ENCODE data around the gene SLC6A13.
"Not testable (repeated sequence)": the region's sequence is repeated elsewhere in the genome, so short reads cannot be mapped to it uniquely, and the experiment has no call there.

SLC6A13 gene

GRCh38 chr12:262817-263216 lies at the start of gene SLC6A13:
Gene SLC6A13, minus strand, starts transcription at chr12:262836. Its CDS starts 2,784 bp downstream, at chr12:260052.
- no peak for DNase-seq (ENCODE audit: low read depth, low spot score)

- no peak for DNase-seq (ENCODE audit: low read depth, low spot score)
Measured at GRCh38 chr12:308511-308910, 45.9 kb upstream of the SLC6A13 start.

GRCh38 chr12:307406-307805 lies 44.8 kb upstream of the SLC6A13 start:
- no peak for DNase-seq (ENCODE audit: low read depth, low spot score)

- no peak for DNase-seq (ENCODE audit: low read depth, low spot score)
Measured at GRCh38 chr12:304805-305204, 42.2 kb upstream of the SLC6A13 start.

- not testable (repeated sequence) for DNase-seq (ENCODE audit: low read depth, low spot score)
Measured at GRCh38 chr12:302766-303165, 40.1 kb upstream of the SLC6A13 start.

GRCh38 chr12:300166-300565 lies 37.5 kb upstream of the SLC6A13 start:
- not testable (repeated sequence) for DNase-seq (ENCODE audit: low read depth, low spot score)

GRCh38 chr12:299511-299910 lies 36.9 kb upstream of the SLC6A13 start:
- DNase-seq (ENCODE audit: low read depth, low spot score), result not testable (repeated sequence)

GRCh38 chr12:298059-298458 lies 35.4 kb upstream of the SLC6A13 start:
- DNase-seq (ENCODE audit: low read depth, low spot score), result not testable (repeated sequence)

GRCh38 chr12:295132-295531 lies 32.5 kb upstream of the SLC6A13 start:
- no peak for DNase-seq (ENCODE audit: low read depth, low spot score)

GRCh38 chr12:293199-293598 lies 30.6 kb upstream of the SLC6A13 start:
- DNase-seq (ENCODE audit: low read depth, low spot score), result no peak

GRCh38 chr12:292186-292585 lies 29.6 kb upstream of the SLC6A13 start:
- no peak for DNase-seq (ENCODE audit: low read depth, low spot score)

GRCh38 chr12:291153-291723 lies 28.6 kb upstream of the SLC6A13 start:
- DNase-seq (ENCODE audit: low read depth, low spot score), result no peak

- no peak for DNase-seq (ENCODE audit: low read depth, low spot score)
Measured at GRCh38 chr12:288687-289086, 26.1 kb upstream of the SLC6A13 start.

GRCh38 chr12:286531-287300 lies 24.1 kb upstream of the SLC6A13 start:
- DNase-seq (ENCODE audit: low read depth, low spot score), result no peak

- no peak for DNase-seq (ENCODE audit: low read depth, low spot score)
Measured at GRCh38 chr12:278046-278445, 15.4 kb upstream of the SLC6A13 start.

GRCh38 chr12:275812-276211 lies 13.2 kb upstream of the SLC6A13 start:
- no peak for DNase-seq (ENCODE audit: low read depth, low spot score)

GRCh38 chr12:273382-273781 lies 10.7 kb upstream of the SLC6A13 start:
- DNase-seq (ENCODE audit: low read depth, low spot score), result no peak

GRCh38 chr12:272942-273341 lies 10.3 kb upstream of the SLC6A13 start:
- no peak for DNase-seq (ENCODE audit: low read depth, low spot score)

GRCh38 chr12:271161-271560 lies 8.5 kb upstream of the SLC6A13 start:
- no peak for DNase-seq (ENCODE audit: low read depth, low spot score)

- DNase-seq (ENCODE audit: low read depth, low spot score), result no peak
Measured at GRCh38 chr12:269191-269590, 6.6 kb upstream of the SLC6A13 start.

- no peak for DNase-seq (ENCODE audit: low read depth, low spot score)
Measured at GRCh38 chr12:268483-268840, 5.8 kb upstream of the SLC6A13 start.

- no peak for DNase-seq (ENCODE audit: low read depth, low spot score)
Measured at GRCh38 chr12:267581-268482, 5.2 kb upstream of the SLC6A13 start.

Measured in activated CD4-positive, CD25-positive, alpha-beta regulatory T cell treated with anti-CD3 and anti-CD28 coated beads, Interleukin-2, amount 50 U/mL, for 16 hours (primary cell).